A549 (cell line): Measurements from ENCODE around the gene TMEM238. TPM values are rescaled to one million over a fixed set of nuclear protein-coding genes. Genes with fewer than 3 reads are reported as not detected.

Experiments
- ATAC-seq, 2 experiments: fragments of 200-7000 bp in 1 of 2; fragments of >200 bp in 1 of 2; cut with Nextera tagmentation in 1 of 2; cut with Tn5 transposase in 1 of 2; 3 replicates each; pipeline versions ENCODE4 v1.8.0 to v1.9.1; 2018 to 2020; ENCODE audit warnings: mild to moderate bottlenecking in 1 of 2, moderate library complexity in 1 of 2
- CTCF ChIA-PET: fragments of 300-600 bp; sonication (Branson Sonifier 250); formaldehyde crosslinking; extraction: SDS; loops from one replicate; lab custom pipeline; 2021; ENCODE audit warnings: antibody characterized with exemption, inconsistent platforms; lab: Yijun Ruan, JAX
- POLR2A ChIA-PET: fragments of 350-600 bp; formaldehyde crosslinking; extraction: SDS; loops from one replicate; lab custom pipeline; 2021; ENCODE audit warnings: antibody characterized with exemption, inconsistent platforms; lab: Yijun Ruan, JAX
- DNase-seq, 2 experiments: peaks; one replicate each; pipeline versions ENCODE4 v3.0.0 to v3.0.0-alpha.2; 2011 to 2016; ENCODE audit warnings: low read depth in 1 of 2, low spot score in 1 of 2
- FAIRE-seq: peaks from 2 replicates; lab custom pipeline; 2011; peaks lifted over from hg19 to GRCh38; lab: Jason Lieb, UNC
- H3K27ac ChIP-seq, 2 experiments: fragments of >200 bp; sonication (Bioruptor Twin); formaldehyde crosslinking; 3 replicates each; pipeline ENCODE4 v1.5.1; 2016 to 2017
- H3K4me1 ChIP-seq: fragments of >200 bp; sonication (Bioruptor Twin); formaldehyde crosslinking; 3 replicates; pipeline ENCODE4 v1.6.1; 2016
- H3K4me2 ChIP-seq: fragments of >200 bp; sonication (Bioruptor Twin); formaldehyde crosslinking; 3 replicates; pipeline ENCODE4 v1.6.1; 2016
- H3K4me3 ChIP-seq: fragments of >200 bp; sonication (Bioruptor Twin); formaldehyde crosslinking; 3 replicates; pipeline ENCODE4 v1.5.1; 2016
- H3K9me3 ChIP-seq: fragments of >200 bp; sonication (Bioruptor Twin); formaldehyde crosslinking; 3 replicates; pipeline ENCODE4 v1.6.1; 2016
- BCL3 ChIP-seq: fragments of >200 bp; sonication (Bioruptor Twin); formaldehyde crosslinking; IDR thresholded peaks from 3 replicates; pipeline ENCODE4 v1.6.1; 2016
- BHLHE40 ChIP-seq: IDR thresholded peaks from 2 replicates; pipeline ENCODE4 v1.6.1; 2012; ENCODE audit warnings: low read depth, low read length, inconsistent platforms
- CHD4 ChIP-seq: fragments of 200-600 bp; sonication (generic); IDR thresholded peaks from 2 replicates; pipeline ENCODE4 v1.6.1; 2016; ENCODE audit warnings: antibody characterized with exemption, mild to moderate bottlenecking, borderline replicate concordance
- FOSL2 ChIP-seq, 2 experiments: fragments of 450-650 bp in 1 of 2; fragments of >200 bp in 1 of 2; sonication (Bioruptor Twin) in 1 of 2; formaldehyde crosslinking; IDR thresholded peaks; 2 replicates each; pipeline versions ENCODE4 v1.5.0 to v1.6.1; 2016 to 2020; ENCODE audit warnings: mild to moderate bottlenecking in 1 of 2, moderate library complexity in 1 of 2
- GATA3 ChIP-seq: IDR thresholded peaks from 2 replicates; pipeline ENCODE4 v1.6.1; 2012; ENCODE audit warnings: borderline replicate concordance
- HMGXB4 ChIP-seq: fragments of 250-450 bp; sonication (Bioruptor Pico); IDR thresholded peaks from 2 replicates; pipeline ENCODE4 v1.5.0; 2021; ENCODE audit warnings: mild to moderate bottlenecking, moderate library complexity, borderline replicate concordance
- HOXA7 ChIP-seq: fragments of 250-450 bp; sonication (Bioruptor Pico); IDR thresholded peaks from 2 replicates; pipeline ENCODE4 v1.5.0; 2020; ENCODE audit warnings: mild to moderate bottlenecking, moderate library complexity
- JUN ChIP-seq, 2 experiments: fragments of >200 bp; sonication (Bioruptor Twin); formaldehyde crosslinking; IDR thresholded peaks; 2 replicates in 1 of 2; 3 replicates in 1 of 2; pipeline ENCODE4 v1.6.1; 2016 to 2017
- JUNB ChIP-seq: fragments of >200 bp; sonication (Bioruptor Twin); formaldehyde crosslinking; IDR thresholded peaks from 2 replicates; pipeline ENCODE4 v1.6.1; 2016
- KDM1A ChIP-seq: fragments of 200-600 bp; sonication (generic); IDR thresholded peaks from 2 replicates; pipeline ENCODE4 v1.6.1; 2016; ENCODE audit warnings: low read depth, mild to moderate bottlenecking
- KDM5A ChIP-seq: fragments of 200-600 bp; sonication (generic); IDR thresholded peaks from 2 replicates; pipeline ENCODE4 v1.6.1; 2016; ENCODE audit warnings: antibody characterized with exemption, mild to moderate bottlenecking
- MAFK ChIP-seq: fragments of 450-650 bp; IDR thresholded peaks from 2 replicates; pipeline ENCODE4 v1.6.1; 2014; ENCODE audit not compliant: partially characterized antibody
- MAX ChIP-seq: IDR thresholded peaks from 2 replicates; pipeline ENCODE4 v1.6.1; 2012
- MYC ChIP-seq: IDR thresholded peaks from 2 replicates; pipeline ENCODE4 v1.6.1; 2012; ENCODE audit warnings: mild to moderate bottlenecking, inconsistent platforms, low read length, improper control_type of control experiment, borderline replicate concordance
- PBX3 ChIP-seq: IDR thresholded peaks from 2 replicates; pipeline ENCODE4 v1.6.1; 2012
- PHF8 ChIP-seq: fragments of 200-600 bp; sonication (generic); IDR thresholded peaks from 2 replicates; pipeline ENCODE4 v1.6.1; 2016; ENCODE audit warnings: low read depth, mild to moderate bottlenecking, antibody characterized with exemption, moderate library complexity, borderline replicate concordance
- POLR2A ChIP-seq: IDR thresholded peaks from 2 replicates; pipeline ENCODE4 v1.6.1; 2012; ENCODE audit warnings: mild to moderate bottlenecking, low read length
- POLR2AphosphoS2 ChIP-seq: conservative IDR thresholded peaks from 2 replicates; pipeline ENCODE4 v1.6.1; 2012; ENCODE audit warnings: low read length, improper control_type of control experiment, inconsistent platforms
- ZC3H11A ChIP-seq: fragments of 450-650 bp; IDR thresholded peaks from 2 replicates; pipeline ENCODE4 v1.6.1; 2014; ENCODE audit warnings: antibody characterized with exemption, mild to moderate bottlenecking
- WGBS: methylation state at CpG from one replicate; pipeline ENCODE4 v1.1.6; 2017; ENCODE audit errors: missing lambda C conversion rate; 5-methylcytosine and 5-hydroxymethylcytosine counted together
- polyA plus RNA-seq, 4 experiments: library from polyadenylated mRNA; depleted of rRNA in 3 of 4; stranded (reverse); fragments of >200 nt; fragmentation: RNase III in 1 of 4; extraction: RNeasy Plus Mini Kit Qiagen cat#74134 plus additional on column Dnase treatment in 1 of 4; gene quantifications; 2 replicates in 3 of 4; 3 replicates in 1 of 4; pipeline ENCODE4 v1.2.3, GENCODE V29; 2011 to 2017
- TF ChIP-seq, protein P1 (sequence below): fragments of >200 bp; sonication (Bioruptor Twin); formaldehyde crosslinking; IDR thresholded peaks from 3 replicates; pipeline ENCODE4 v1.5.1; 2016

TMEM238 gene
- polyA plus RNA-seq, 2 of the 4 experiments (the other 2 are of a cell fraction) = 0.70 to 2.5 TPM

DNA sequence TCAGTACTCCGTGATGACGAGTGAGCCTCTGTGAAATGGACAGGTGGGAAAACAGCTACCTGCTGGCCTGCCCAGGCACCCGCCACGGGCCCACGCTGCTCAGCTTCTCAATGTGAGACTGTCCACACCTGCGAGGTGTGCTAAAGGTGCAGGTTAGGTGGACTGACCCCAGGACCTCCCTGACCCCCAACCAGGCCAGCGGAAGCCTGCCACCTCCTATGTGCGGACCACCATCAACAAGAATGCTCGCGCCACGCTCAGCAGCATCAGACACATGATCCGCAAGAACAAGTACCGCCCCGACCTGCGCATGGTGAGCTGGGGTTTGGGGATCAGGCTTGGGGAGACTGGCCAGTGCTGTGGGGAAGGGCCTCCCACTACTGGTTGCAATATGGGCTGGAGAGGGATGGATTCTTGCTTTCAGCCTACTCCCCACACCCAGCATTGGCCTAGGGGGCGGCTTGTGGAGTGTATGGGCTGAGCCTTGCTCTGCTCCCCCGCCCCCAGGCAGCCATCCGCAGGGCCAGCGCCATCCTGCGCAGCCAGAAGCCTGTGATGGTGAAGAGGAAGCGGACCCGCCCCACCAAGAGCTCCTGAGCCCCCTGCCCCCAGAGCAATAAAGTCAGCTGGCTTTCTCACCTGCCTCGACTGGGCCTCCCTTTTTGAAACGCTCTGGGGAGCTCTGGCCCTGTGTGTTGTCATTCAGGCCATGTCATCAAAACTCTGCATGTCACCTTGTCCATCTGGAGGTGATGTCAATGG is 3.8 kb upstream of the TMEM238 start:
- Histone ChIP-seq H3K4me3 (peak overlapping the region; percentile 89), H3K4me1 (peaks cover 64% of the 10 kb centered on the region), H3K9me3 (no peaks in the 10 kb centered on the region), H3K4me2 (peak overlapping the region; percentile 90), H3K27ac (peak overlapping the region; percentile 91 to 99)
- WGBS = 79% methylated on average over 16 of the region's 24 CpGs
- POLR2A ChIA-PET = interaction anchor here (0.9 to 6.5 kb wide), 5 partner anchors 16 to 108 kb away, joined by 3 to 55 read pairs (median 4); partner anchors contain the start of genes HSPBP1, KMT5C and UBE2S
- DNase-seq (no peak), ATAC-seq (no peak), FAIRE-seq (no peak)
- CTCF ChIA-PET = interaction anchor here (0.7 to 7.0 kb wide), 12 partner anchors 9 to 247 kb away, joined by 3 to 38 read pairs (median 4); partner anchors contain the start of genes DNAAF3 and KMT5C
- TF ChIP-seq CHD4 = no peak
- peak in 1 of 2 experiments; percentile 46; a peak in 1 of 5 replicates for TF ChIP-seq JUN (IDR thresholded peaks at IDR 0.05)

GRCh38 chr19:55386493-55386971 is 2.4 kb upstream of the TMEM238 start:
- Histone ChIP-seq H3K9me3 (peaks cover 6% of the 10 kb centered on the region; the same call in 2 of the 3 replicates), H3K4me3 (peak overlapping the region; percentile 89), H3K27ac (peak overlapping the region; percentile 91 to 99), H3K4me1 (peaks cover 54% of the 10 kb centered on the region), H3K4me2 (peak overlapping the region; percentile 90)
- DNase-seq = no peak
- ChIA-PET CTCF (interaction anchor here (0.5 to 7.0 kb wide), 7 partner anchors 12 to 230 kb away, joined by 3 to 38 read pairs (median 4); partner anchors contain the start of gene KMT5C), POLR2A (interaction anchor here (1.3 to 6.5 kb wide), 3 partner anchors 14 to 48 kb away, joined by 4 to 55 read pairs (median 47); partner anchors contain the start of genes KMT5C and UBE2S)
- TF ChIP-seq ZC3H11A = no peak
- TF ChIP-seq BHLHE40 = no peak
- TF ChIP-seq FOSL2 (IDR thresholded peaks at IDR 0.05) = no peak
- TF ChIP-seq FOSL2 (CRISPR knock-in tag; IDR thresholded peaks at IDR 0.05) = no peak
- no peak for TF ChIP-seq JUNB
- TF ChIP-seq KDM5A = 0 out of 2 replicates have a peak, but pooled peaks have one; percentile 18
- WGBS = 1% methylated on average over 33 of the region's 33 CpGs
- no peak for FAIRE-seq
- no peak for ATAC-seq

DNA sequence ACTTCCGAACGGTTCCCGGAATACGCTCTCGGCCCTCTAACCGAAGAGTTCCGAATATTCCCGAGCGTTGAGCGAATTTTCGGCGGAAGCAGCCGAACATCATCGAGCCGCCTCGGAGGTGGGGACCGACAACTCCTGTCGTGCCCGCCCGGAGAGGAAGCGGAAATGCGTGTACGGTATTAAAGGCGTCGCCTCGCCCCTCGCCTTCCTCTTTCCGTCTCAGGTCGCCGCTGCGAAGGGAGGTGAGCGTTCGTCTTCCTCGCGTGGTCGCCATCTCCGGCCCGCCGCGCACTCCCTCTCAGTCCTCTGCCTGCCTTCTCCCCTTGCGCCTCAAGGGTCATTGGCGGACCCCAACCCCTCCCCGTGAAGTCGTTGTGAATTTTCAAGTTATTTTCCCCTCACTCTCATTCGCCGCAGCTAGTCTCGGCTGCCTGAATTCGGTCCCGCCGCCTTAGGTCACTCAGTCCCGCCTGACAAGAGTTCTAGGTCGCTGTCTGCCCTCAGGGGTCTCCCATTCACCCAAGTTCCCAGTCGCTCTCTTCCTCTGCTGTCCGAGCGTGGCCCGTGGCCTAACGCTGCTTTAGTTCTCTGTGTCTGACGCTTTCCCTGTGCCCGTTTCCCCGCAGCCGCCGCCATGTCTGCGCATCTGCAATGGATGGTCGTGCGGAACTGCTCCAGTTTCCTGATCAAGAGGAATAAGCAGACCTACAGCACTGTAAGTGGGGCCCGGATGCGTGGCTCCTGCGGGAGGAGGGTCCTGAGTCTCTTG is 1.8 kb upstream of the TMEM238 start, which contains the start of gene RPL28:
RPL28 (plus strand) TSS at position 209 of the 769 bp plus-strand sequence; CDS start at position 635, 426 bp downstream.
- Histone ChIP-seq H3K4me1 (peaks cover 50% of the 10 kb centered on the region), H3K27ac (peak within 1 kb of the TSS; percentile 91 to 99), H3K4me3 (peak within 1 kb of the TSS; percentile 89), H3K4me2 (peak within 1 kb of the TSS; percentile 92), H3K9me3 (peaks cover 6% of the 10 kb centered on the region; the same call in 2 of the 3 replicates)
- 1% methylated on average over 68 of the region's 68 CpGs for WGBS
- ChIA-PET POLR2A (interaction anchor here (4.5 to 6.5 kb wide), 2 partner anchors 22 to 47 kb away, joined by 47 to 55 read pairs; partner anchors contain the start of genes KMT5C and UBE2S), CTCF (interaction anchor here (1.6 to 7.0 kb wide), 2 partner anchors 14 to 84 kb away, joined by 8 to 38 read pairs; no protein-coding TSS in a partner anchor)
- peak; percentile 71; the same call in 1 of the 2 replicates for TF ChIP-seq MYC
- 0 out of 2 replicates have a peak, but pooled peaks have one; percentile 8 for TF ChIP-seq GATA3
- TF ChIP-seq KDM1A = no peak
- TF ChIP-seq PHF8 = peak; percentile 85
- peak; percentile 77 for TF ChIP-seq PBX3
- peak; percentile 100 for TF ChIP-seq POLR2A
- peak; percentile 99 for TF ChIP-seq BCL3
- TF ChIP-seq POLR2AphosphoS2 = no peak; the same call in 1 of the 2 replicates
- TF ChIP-seq MAX = peak; percentile 82; the same call in 1 of the 2 replicates
- TF ChIP-seq HMGXB4 = no peak
- TF ChIP-seq, protein P1, sequence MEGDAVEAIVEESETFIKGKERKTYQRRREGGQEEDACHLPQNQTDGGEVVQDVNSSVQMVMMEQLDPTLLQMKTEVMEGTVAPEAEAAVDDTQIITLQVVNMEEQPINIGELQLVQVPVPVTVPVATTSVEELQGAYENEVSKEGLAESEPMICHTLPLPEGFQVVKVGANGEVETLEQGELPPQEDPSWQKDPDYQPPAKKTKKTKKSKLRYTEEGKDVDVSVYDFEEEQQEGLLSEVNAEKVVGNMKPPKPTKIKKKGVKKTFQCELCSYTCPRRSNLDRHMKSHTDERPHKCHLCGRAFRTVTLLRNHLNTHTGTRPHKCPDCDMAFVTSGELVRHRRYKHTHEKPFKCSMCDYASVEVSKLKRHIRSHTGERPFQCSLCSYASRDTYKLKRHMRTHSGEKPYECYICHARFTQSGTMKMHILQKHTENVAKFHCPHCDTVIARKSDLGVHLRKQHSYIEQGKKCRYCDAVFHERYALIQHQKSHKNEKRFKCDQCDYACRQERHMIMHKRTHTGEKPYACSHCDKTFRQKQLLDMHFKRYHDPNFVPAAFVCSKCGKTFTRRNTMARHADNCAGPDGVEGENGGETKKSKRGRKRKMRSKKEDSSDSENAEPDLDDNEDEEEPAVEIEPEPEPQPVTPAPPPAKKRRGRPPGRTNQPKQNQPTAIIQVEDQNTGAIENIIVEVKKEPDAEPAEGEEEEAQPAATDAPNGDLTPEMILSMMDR = no peak
- TF ChIP-seq JUN (IDR thresholded peaks at IDR 0.05) = peak; percentile 99
- TF ChIP-seq MAFK = no peak
- no peak for TF ChIP-seq HOXA7 (CRISPR knock-in tag)
- FAIRE-seq (peak; percentile 91), DNase-seq (peak; percentile 92 to 99), ATAC-seq (peak; percentile 54 to 77)
